Urothelium cell line (cell line): Measurements from ENCODE around the gene ACAP3.

Source experiments
- DNase-seq: peaks from one replicate; pipeline ENCODE4 v3.0.0; 2011; ENCODE audit warnings: low spot score, mixed read lengths
- FAIRE-seq: peaks from 2 replicates; lab custom pipeline; 2011; peaks lifted over from hg19 to GRCh38; lab: Jason Lieb, UNC

ACAP3 gene

DNA sequence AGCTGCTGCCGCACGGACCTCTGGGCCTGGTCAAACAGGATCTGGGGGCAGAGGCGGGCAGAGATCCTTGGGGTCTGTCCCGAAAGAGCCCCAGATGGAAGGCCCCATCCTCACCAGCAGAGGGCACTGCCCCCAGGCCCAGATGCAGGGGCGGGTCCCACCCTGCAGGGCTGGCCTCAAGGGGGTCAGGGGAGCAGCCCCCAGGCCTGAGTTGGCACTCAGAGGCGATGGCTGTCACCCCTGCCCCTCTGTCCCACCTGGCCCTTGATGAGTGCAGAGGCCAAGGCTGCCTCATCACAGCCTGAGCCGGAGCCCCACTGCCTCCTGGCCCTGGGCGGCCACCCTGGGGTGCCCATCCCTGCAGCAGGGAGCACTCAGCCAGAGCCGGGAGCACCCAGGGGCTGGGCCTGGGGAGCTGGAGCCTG lies 5.7 kb downstream of the ACAP3 start:
- DNase-seq (no peak), FAIRE-seq (no peak)

DNA sequence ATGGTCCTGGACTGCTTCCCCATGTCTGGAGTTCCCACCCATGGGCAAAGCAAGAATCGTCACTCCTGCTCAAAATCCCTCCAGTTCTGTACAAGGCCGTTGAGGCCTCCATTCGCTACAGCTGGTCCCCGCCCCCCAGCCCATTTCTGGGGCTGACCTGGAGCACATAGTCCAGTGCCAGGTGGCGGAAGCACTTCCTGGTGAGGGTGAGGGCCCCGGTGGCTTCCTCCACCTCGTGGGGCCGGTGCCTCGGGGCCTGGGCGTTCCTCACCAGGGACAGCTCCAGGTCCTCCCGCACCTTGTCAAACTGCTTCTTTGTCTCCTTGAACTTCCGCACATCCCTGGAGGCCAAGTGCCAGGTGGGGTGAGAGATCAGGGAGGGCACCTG lies 7.4 kb downstream of the ACAP3 start:
- FAIRE-seq = no peak
- no peak for DNase-seq

DNA sequence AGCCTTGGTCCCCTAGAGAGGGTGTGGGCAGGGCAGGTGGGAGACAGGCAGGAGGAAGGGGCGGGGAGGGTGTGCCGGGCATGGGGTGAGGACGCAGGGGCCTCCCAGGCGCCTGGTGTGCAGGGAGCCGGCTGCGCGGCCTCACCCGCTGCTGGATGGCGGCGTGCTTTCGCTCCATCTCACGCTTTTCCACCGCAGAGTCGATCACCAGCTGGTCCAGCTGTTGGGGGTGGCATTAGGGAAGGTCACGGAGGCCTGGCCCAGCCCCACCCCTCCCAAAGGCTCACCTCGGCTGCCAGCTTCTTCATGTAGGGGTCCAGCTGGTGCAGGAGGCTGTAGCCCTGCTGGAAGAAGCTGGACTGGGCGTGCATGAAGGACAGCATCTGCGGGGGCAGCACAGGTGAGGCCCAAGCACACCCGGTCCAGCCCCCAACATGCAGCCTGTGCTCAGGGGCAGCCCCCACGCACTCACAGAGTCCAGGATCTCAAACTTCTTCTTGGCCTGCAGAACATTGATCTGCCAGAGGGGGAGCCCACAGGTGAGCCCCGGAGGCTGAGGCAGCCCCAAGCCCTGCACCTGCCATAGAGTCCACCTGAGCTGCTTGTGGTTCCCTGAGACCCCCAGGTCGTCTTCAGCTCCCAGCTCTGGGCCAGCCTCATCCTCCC lies 7.9 kb downstream of the ACAP3 start:
- FAIRE-seq (no peak), DNase-seq (no peak)

DNA sequence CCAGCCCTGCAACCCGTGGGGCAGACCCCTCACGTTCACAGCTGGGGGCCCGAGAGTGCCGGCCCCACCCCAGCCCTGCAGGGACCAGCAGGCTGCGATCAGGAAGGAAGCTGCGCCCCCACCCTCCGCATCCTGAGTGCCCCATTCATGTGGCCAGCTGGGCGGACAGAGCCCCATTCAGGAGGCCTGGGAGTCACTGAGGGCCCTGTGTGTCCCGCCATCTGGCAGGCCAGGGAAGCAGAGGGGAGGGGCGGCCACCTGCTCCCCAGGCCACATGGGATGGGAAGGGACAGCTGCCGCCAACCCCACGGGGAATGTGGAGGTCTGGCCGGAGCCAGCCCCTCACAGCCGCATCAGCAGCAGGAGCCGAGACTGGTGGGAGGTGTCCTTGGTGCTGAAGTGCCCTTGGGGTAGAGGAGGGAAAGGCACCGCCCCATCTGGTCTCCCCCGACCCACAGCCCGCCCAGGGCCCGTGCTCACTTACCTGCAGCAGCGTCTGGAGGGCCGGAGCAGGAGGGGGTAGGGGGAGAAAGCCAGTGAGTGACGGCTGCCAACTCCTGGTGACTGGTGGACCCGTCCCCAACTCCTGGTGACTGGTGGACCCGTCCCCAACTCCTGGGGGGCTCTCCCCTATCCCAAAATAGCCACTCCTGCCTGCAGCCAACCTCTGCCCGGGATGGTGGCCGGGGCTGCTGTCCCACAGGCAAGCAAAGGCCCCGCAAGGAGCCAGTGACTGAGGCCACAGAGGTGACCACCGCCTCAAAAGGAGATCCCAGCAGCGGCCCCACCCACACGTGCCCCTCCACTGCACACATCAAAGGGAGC lies 8.7 kb downstream of the ACAP3 start:
- no peak for FAIRE-seq

DNA sequence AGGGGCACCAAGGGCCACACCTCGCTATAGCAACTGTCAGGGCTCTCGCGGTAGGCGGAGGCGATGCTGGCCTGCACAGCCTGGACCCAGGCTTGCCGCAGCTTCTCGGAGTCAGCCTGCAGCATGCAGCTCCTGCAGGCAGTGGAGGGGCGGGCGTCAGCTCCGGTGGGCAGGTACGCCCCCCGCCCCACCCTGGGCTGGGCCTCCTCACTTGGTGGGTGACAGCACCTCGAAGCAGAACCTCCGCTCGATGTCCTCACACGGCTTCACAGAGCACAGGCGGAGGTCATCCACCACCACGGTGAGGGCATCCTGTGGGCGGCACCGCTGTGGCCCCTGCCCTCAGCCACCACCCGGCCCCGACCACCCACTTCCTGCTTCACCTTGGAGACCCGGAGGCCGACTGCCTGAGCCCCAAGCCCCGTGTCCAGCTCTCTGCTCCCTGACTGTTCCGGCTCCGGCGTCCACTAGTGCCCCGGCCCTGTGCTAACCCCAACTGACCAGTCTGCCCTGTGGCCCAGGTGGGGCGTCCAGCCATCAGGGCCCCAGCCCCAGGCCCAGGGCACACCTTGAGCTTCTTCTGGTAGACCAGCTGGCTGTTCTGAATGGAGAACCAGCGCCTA lies 9.8 kb downstream of the ACAP3 start:
- FAIRE-seq = no peak
- no peak for DNase-seq

More for the DNA sequence above, 8.7 kb downstream of the ACAP3 start:
- DNase-seq = no peak

DNA sequence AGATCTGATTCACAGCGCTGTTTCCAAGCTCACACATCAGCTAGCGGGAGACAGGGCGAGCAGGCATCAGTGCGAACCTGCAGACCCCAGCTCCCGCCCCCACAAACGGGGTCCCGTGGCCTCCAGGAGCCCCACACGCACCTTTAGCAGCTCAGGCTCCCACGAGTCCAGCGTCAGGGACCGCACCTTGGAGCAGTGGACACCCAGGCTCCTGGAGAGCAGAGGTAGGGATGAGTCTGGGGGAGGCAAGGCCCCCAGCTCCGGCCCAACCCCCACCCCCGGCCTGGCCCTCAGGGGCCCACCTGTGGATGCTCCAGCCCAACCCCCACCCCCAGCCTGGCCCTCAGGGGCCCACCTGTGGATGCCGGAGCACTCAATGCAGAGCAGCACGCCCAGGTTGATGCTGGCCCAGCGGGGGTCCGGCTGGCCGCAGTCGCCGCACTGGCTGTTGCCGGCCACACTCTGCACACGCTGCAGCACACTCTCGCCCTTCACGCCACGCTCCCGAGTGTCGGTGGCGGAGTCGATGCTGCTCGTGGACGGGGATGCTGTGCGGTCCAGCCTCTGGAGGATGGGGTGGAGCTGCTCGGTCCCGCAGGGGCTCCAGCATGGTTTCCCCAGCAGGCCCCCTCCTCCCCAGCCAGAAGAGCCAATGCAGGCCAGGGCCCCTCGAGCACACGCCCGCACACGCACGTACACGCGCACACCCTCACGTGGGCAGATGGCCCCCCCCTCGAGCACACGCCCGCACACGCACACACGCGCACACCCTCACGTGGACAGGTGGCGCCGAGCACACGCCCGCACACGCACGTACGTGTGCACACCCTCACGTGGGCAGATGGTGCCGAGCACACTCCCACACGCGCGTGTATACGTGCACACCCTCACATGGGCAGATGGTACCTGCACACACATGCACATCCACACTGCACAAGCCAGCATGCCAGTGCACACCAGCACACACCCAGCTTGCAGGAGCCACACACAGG lies 11.4 kb downstream of the ACAP3 start:
- peak; percentile 88 for FAIRE-seq

DNA sequence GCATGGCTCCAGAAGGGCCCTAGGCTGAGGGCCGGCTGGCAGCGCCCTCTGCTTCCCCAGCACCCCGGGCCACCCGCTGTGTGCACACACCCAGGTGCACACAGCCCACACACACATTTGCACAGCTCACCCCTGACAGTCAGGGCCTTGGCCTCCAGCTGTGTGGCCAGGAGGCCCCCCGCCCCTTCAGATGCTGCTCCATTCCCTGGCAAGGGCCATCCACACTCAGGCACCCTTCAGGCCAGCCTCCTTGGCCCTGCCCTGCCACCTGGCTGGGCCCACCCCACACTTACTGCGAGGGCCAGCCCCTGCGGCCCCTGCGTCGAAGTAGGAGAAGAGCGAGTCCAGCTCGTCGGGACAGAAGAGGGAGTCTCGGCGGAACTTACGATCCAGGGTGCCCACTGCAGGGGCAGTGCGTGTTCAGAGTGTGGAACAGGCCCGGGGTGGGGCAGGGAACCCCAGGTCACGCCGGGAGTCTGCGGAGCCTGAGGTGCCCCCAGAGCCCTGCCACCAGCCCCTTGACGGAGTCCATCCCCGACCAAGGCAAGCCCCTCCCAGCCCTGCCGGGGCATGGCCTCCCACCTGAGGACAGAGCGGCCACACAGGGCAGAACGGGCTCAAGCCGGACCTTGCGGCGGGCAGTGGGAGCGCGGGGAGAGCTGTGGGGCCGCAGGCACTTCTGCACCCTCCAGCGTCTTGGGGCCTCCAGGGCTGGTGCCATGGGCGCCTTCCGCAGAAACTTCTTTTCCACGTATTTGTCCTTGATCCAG lies 12.4 kb downstream of the ACAP3 start:
- DNase-seq (no peak), FAIRE-seq (no peak)

More for the DNA sequence above, 11.4 kb downstream of the ACAP3 start:
- no peak for DNase-seq

DNA sequence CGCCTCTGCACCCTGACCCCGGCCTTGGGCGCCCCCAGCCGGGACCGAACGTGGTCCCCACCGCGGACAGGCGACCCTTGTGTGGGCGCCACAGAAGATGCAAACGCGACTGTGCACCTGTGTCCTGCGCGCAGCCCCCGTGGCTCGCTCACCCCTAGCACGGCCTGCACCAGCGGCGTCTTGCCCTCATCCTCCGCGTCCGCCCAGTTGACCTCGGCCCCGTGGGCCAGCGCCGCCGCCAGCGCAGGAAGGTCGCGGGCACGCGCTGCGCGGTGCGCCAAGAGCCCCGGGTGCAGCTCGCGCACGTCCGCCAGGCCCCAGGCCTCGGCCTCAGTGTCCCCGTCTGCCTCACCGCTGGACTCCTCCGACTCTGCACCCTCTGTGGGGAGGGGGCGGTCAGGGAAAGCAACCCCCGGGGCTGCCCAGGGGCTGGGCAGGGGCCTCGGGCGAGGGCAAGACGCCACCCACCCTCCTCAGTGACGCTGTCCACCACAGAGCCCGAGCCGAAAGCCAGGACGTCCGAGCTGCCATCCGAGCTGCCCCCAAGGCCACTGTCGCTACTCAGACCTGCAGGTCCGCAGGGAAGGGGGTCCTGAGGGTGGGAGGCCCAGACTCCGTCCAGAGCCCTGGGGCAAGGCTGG lies 13.4 kb downstream of the ACAP3 start:
- FAIRE-seq = no peak
- no peak for DNase-seq

DNA sequence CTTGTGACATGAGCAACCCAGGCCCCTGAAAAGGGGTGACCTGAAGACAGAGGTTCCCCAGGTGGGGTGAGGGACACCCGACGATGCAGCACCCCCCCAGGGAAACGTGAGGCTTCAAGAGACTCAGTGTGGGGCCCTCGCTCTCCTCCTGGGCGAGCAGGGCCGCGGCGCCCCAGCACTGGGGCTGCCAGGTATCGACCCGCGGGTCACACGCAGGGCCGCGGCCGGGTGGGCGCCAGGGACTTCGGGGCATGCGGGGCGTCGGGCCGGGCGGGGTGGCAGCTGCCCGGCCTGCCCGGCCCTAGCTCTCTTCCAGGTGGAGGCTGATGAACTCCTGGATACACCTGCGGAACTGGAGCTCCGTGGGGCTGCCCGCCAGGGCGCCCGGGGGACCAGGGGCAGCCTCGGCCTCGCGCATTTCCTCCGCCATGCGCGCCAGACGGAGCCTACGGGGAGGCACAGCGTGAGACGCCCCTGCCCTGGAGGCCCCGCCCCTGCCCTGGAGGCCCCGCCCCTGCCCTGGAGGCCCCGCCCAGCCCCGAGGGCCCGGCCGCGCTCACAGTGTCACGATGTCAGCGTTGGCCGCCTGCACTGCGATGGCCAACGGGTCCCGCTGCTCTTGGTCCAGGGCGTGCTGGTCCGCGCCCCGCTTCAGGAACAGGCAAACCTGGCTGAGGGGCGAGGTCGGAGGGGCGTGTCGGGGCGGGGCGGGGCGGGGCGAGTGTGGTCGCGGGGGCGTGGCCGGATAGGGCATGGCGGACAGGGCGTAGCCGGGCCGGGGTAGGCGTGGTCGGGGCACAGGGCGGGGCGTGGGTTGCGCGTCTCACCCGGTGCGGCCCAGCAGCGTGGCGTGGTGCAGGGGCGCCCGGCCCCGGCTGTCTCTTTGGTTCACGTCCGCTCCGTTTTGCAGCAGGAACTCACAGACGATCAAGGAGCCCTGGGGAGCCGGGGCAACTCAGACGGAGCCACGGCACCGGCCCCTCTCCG lies 14.2 kb downstream of the ACAP3 start:
- FAIRE-seq (no peak), DNase-seq (no peak)

DNA sequence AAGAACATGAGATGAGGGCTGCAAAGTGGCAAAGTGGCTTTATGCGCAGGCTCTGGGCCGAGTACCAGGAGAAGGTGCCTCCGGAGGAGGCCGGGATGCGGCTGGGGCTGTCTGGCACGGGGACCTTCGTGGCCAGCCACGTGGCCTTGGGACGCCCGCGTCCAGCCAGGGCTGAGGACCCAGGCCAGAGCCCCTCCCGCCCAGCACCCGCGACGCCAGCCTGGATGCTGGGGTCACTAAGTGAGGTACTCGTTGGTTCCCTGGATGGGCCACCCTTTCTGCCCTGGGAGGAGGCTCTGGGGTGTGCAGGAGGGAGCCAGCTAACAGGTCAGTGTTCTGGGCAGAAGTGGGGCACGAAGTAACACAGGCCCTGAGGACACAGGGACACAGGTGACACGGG lies 14.9 kb downstream of the ACAP3 start:
- FAIRE-seq = no peak
- no peak for DNase-seq

DNA sequence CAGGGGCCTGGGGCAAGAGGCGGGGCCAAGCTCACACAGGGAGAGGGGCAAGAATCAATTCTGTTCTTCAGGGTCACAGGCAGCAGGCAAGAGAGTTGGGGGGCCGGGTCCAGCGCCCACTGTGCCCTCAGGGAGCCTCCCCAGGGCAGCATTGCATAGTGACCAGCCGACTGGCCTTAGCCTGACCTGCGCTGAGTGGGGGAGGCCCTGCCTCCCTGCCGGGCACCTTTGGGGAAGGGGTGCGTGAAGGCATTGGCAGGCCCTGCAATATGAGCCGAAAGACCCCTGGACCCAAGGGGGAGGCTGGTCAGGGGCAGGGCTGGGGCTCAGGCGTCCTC lies 15.3 kb downstream of the ACAP3 start:
- DNase-seq = no peak
- no peak for FAIRE-seq

DNA sequence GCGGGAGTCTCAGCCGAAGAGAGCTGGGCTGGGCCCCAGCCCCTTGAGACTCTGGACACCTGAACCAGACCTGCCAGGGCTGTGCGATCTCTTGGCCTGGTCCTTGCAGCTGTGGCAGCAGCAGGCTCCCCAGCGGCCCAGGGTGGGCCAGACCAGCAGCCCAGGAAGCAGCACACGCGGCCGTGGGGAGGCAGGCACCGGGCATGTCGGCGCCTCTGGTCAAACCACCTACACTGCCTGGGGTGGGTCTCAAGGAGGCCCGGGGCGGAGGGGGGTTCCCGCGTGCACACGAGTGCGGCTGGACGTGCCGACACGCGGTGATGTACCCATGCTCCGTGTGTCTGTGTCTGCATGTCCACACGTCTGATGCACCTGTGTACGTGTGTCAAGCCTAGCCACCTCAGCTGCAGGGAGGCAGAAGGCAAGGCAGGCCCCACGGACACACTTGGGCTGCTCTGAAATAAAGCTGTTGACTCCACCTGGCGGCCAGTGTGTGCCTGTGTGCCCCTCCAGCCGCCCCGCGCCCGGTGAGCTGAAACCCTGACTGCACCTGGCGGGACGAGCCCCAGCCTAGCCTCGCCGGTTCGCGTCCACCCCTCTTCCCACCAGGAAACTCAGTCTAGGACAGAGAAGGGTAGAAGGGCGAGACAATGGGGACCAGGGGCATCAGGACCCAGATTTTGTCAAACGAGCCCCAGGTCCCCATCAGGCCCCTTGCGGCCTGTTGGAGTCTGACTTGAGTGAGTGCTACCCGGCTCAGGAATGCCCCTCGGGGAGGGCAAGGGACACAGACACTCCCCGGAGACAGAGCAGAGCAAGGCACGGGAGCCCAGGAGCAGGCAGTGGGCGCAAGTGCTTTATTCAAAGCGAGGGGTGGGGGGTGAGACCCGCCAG lies 15.9 kb downstream of the ACAP3 start:
- DNase-seq (peak; percentile 58), FAIRE-seq (no peak)

DNA sequence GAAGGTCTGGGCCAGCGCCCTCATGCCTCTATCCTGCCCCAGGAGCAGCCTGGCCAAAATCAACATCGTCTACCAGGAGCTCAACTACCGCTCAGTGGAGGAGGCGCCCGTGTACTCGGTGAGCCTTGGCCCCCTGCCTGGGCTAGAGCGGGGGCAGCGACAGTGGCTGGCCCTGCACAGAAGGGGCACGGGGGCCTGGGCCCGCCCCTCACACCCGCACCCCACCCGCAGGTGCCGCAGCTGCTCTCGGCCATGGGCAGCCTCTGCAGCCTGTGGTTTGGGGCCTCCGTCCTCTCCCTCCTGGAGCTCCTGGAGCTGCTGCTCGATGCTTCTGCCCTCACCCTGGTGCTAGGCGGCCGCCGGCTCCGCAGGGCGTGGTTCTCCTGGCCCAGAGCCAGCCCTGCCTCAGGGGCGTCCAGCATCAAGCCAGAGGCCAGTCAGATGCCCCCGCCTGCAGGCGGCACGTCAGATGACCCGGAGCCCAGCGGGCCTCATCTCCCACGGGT lies 16.7 kb downstream of the ACAP3 start:
- DNase-seq = no peak

DNA sequence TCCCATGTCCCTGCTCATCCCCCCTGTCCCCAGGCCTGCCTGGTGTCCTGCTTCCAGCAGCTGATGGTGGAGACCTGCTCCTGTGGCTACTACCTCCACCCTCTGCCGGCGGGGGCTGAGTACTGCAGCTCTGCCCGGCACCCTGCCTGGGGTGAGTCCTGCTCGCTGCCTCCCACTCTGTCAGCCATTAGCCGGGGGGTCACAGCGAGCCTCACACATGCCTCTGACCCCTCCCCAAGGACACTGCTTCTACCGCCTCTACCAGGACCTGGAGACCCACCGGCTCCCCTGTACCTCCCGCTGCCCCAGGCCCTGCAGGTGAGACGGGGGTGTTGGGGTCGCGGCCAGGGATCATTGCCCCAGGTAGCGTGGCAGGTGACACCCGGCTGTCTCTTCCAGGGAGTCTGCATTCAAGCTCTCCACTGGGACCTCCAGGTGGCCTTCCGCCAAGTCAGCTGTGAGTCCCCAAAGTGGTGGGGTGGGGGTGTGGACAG lies 17.4 kb downstream of the ACAP3 start:
- DNase-seq (peak; percentile 71), FAIRE-seq (no peak)

More for the DNA sequence above, 16.7 kb downstream of the ACAP3 start:
- no peak for FAIRE-seq

DNA sequence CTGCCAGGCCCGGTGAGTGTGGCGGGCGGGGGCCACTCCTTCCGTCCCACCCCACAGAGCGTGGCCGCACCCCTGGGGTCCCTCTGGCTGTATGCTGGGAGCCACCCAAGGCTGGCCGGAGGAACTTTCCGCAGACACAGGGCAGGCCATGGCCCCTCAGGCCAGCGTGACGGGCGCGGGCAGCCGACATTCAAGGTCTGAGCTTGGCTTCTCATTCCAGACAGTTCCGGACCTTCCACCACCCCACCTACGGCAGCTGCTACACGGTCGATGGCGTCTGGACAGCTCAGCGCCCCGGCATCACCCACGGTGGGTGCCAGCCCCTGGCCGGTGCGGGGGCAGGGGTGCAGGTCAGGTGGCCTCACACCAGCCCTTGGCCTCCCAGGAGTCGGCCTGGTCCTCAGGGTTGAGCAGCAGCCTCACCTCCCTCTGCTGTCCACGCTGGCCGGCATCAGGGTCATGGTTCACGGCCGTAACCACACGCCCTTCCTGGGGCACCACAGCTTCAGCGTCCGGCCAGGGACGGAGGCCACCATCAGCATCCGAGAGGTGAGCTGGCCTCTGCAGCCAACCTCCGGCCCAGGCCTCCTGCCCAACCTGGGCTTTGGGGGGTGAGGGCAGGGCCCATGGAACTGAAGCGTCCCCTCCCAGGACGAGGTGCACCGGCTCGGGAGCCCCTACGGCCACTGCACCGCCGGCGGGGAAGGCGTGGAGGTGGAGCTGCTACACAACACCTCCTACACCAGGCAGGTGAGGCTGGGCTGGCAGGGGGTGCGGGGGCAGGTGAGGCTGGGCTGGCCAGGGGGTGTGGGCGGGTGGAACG lies 20.2 kb downstream of the ACAP3 start:
- no peak for DNase-seq
- FAIRE-seq = no peak
